Suprapubic skin (tissue), 4 donors: ENCODE measurements around the gene SPON2. TPM values are rescaled to one million over a fixed set of nuclear protein-coding genes. Genes with fewer than 3 reads are reported as not detected.
A peak's percentile ranks its signal among the peaks of the same experiment; 100 is the strongest.

Source experiments
- DNase-seq, 2 donors: peaks; one replicate each; pipeline ENCODE4 v3.0.0-alpha.2; 2019; ENCODE audit warnings: low spot score in 2 of 2
- H3K27ac ChIP-seq: fragments of 200-600 bp; sonication (generic); one replicate; pipeline ENCODE4 v1.5.1; 2019
- H3K27me3 ChIP-seq: fragments of 200-600 bp; sonication (generic); one replicate; pipeline ENCODE4 v1.5.1; 2019
- H3K36me3 ChIP-seq: fragments of 200-600 bp; sonication (generic); one replicate; pipeline ENCODE4 v1.5.1; 2019
- H3K4me1 ChIP-seq: fragments of 200-600 bp; sonication (generic); one replicate; pipeline ENCODE4 v1.5.1; 2019
- H3K4me3 ChIP-seq: fragments of 200-600 bp; sonication (generic); one replicate; pipeline ENCODE4 v1.5.1; 2019; ENCODE audit warnings: mild to moderate bottlenecking
- H3K9me3 ChIP-seq: fragments of 200-600 bp; sonication (generic); one replicate; pipeline ENCODE4 v1.5.1; 2019
- EP300 ChIP-seq: sonication (generic); formaldehyde crosslinking; IDR thresholded peaks from one replicate; pipeline ENCODE4 v1.6.1; 2017; ENCODE audit warnings: antibody characterized with exemption
- POLR2A ChIP-seq, 2 donors: fragments of 450-650 bp; IDR thresholded peaks; one replicate each; pipeline ENCODE4 v1.6.1; 2017; ENCODE audit warnings: antibody characterized with exemption in 2 of 2, mild to moderate bottlenecking in 2 of 2, moderate library complexity in 2 of 2
- POLR2AphosphoS5 ChIP-seq, 3 donors: sonication (generic); formaldehyde crosslinking; IDR thresholded peaks; one replicate each; pipeline ENCODE4 v1.6.1; 2017; ENCODE audit warnings: antibody characterized with exemption in 3 of 3
- WGBS: methylation state at CpG from one replicate; pipeline ENCODE4 v1.1.5; 2018; 5-methylcytosine and 5-hydroxymethylcytosine counted together
- total RNA-seq, 4 donors: library from RNA; depleted of rRNA; stranded (reverse); fragments of >200 nt; gene quantifications; one replicate each; pipeline ENCODE4 v1.1.0, GENCODE V29; 2016
- TF ChIP-seq, protein P1 (sequence below), 2 donors: fragments of 200-600 bp in 1 of 2; fragments of 450-650 bp in 1 of 2; sonication (generic) in 1 of 2; IDR thresholded peaks; one replicate each; pipeline ENCODE4 v1.5.1; 2016 to 2019; ENCODE audit warnings: antibody characterized with exemption in 2 of 2, mild to moderate bottlenecking in 1 of 2, moderate library complexity in 1 of 2

The SPON2 gene
- total RNA-seq, 4 donors from 2014 or later = 22.5 to 52.3 (median 31.8) TPM

DNA sequence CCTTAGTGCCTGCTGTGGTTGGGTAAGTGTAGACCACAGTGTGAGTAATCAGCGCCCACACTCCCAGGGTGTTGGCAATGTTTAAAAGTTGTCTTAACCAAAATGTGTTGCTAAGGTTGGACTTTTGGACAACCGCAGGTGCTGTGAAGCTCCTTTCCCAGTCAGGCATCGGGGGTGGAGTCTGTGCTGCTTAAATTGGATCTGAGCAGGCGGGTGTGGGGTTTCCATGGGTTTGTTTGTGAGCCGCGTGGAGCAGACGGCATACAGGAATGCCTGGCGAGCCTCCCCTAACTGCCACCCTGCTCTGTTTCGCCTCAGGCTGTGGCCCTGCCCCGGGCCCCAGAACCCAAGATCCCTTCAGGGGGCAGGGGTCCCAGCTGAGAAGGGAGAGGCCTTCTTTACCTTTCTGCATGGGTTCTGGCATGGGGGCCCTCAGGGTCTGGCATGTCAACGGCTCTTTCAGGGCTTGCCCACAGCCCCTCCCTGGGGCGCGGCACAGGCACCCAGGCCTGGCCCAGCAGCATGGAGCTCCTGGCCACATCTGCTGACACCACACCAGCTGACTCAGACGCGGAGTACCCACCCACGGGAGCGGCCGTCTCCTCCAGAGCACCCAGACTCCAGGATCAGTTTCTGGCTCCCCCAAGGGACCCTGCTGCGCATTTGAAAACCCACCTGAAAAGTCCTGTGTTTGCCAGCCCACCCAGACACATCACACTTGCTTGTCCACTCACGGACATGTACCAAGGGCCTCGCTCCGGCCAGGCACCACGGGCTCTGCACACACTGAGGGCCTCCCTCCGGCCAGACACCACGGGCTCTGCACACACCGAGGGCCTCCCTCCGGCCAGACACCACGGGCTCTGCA, 5.1 kb upstream of the SPON2 start:
- Histone ChIP-seq H3K27ac (peak overlapping the region; percentile 54), H3K4me3 (no peak overlapping the region), H3K27me3 (peaks cover 7% of the 10 kb centered on the region), H3K36me3 (no peaks in the 10 kb centered on the region), H3K9me3 (no peaks in the 10 kb centered on the region), H3K4me1 (peaks cover 41% of the 10 kb centered on the region)
- 33% methylated on average over 7 of the region's 28 CpGs for WGBS
- no peak for TF ChIP-seq EP300
- no peak for TF ChIP-seq POLR2A (IDR thresholded peaks at IDR 0.05)
- TF ChIP-seq, protein P1, sequence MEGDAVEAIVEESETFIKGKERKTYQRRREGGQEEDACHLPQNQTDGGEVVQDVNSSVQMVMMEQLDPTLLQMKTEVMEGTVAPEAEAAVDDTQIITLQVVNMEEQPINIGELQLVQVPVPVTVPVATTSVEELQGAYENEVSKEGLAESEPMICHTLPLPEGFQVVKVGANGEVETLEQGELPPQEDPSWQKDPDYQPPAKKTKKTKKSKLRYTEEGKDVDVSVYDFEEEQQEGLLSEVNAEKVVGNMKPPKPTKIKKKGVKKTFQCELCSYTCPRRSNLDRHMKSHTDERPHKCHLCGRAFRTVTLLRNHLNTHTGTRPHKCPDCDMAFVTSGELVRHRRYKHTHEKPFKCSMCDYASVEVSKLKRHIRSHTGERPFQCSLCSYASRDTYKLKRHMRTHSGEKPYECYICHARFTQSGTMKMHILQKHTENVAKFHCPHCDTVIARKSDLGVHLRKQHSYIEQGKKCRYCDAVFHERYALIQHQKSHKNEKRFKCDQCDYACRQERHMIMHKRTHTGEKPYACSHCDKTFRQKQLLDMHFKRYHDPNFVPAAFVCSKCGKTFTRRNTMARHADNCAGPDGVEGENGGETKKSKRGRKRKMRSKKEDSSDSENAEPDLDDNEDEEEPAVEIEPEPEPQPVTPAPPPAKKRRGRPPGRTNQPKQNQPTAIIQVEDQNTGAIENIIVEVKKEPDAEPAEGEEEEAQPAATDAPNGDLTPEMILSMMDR (IDR thresholded peaks at IDR 0.05) = no peak
- no peak for TF ChIP-seq POLR2AphosphoS5 (IDR thresholded peaks at IDR 0.05)
- peak in 1 of 2 donors; percentile 66 for DNase-seq

DNA sequence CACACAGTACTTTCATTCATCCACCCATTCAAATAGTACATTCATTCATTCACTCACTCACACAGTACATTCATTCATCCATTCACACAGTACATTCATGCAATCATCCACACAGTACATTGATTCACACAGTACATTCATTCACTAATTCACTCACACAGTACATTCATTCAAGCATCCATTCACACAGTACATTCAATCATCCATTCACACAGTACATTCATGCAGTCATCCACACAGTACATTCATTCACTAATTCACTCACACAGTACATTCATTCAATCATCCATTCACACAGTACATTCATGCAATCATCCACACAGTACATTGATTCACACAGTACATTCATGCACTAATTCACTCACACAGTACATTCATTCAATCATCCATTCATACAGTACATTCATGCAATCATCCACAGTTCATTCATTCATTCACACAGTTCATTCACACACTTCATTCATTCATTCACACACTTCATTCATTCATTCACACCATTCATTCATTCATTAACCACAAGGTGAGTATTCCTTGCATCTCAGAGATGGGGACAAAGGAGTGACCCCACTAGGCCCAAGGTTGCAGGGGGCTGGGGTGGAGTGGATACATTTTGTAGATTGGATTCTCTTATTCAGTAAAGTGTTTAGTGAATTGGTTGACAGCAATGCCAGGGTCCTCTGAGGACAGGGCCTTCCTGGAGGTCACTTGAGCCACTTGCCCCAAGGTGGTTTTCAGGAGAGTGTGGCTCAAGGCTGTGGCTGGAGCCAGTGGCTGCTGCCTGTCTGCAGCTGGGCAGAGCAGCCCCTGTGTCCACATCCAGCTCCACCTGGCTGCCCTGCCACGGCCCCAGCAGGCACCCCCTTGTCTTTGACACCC, 4.3 kb upstream of the SPON2 start:
- Histone ChIP-seq H3K27ac (peak overlapping the region; percentile 54), H3K9me3 (no peaks in the 10 kb centered on the region), H3K27me3 (peaks cover 16% of the 10 kb centered on the region), H3K4me3 (no peak overlapping the region), H3K36me3 (no peaks in the 10 kb centered on the region), H3K4me1 (peaks cover 49% of the 10 kb centered on the region)
- DNase-seq = no peak
- no CpG with 5 or more reads among the region's 1 CpG for WGBS
- TF ChIP-seq, protein P1 (IDR thresholded peaks at IDR 0.05) = no peak
- TF ChIP-seq EP300 (no peak), POLR2AphosphoS5 (IDR thresholded peaks at IDR 0.05) (no peak), POLR2A (IDR thresholded peaks at IDR 0.05) (no peak)

DNA sequence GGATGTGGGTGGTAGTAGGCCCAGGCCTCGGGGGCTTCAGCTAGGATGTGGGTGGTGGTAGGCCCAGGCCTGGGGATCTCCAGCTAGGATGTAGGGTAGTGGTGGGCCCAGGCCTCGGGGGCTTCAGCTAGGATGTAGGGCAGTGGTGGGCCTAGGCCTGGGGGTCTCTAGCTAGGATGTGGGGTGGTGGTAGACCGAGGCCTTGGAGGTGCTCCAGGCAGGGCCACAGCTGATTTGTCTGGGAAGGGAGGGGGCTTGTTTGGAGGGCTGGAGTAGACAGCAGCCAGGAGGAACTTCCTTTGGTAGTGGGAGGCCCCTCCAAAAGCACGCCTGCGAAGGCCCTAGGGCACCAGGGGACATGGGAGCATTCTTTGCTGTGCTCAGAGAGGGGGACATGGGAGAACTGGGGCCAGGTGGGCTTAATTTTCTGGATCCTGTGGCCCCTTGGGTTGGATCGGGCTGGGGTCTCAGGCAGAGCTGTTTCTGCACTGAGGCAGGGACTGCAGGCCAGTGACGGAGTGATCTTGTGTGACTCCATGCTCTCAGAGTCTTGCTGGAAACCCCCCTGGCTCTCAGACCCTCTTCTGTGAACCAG, 3.3 kb upstream of the SPON2 start:
- H3K4me1 ChIP-seq = peaks cover 58% of the 10 kb centered on the region
- no peak for DNase-seq
- 94% methylated on average over 5 of the region's 7 CpGs for WGBS
- no peak for TF ChIP-seq EP300
- TF ChIP-seq POLR2A (IDR thresholded peaks at IDR 0.05) = no peak
- no peak for TF ChIP-seq POLR2AphosphoS5 (IDR thresholded peaks at IDR 0.05)
- TF ChIP-seq, protein P1 (IDR thresholded peaks at IDR 0.05) = no peak
- H3K9me3 ChIP-seq = no peaks in the 10 kb centered on the region
- no peak overlapping the region for H3K4me3 ChIP-seq
- H3K27me3 ChIP-seq = peaks cover 25% of the 10 kb centered on the region
- no peaks in the 10 kb centered on the region for H3K36me3 ChIP-seq
- H3K27ac ChIP-seq = no peak overlapping the region

DNA sequence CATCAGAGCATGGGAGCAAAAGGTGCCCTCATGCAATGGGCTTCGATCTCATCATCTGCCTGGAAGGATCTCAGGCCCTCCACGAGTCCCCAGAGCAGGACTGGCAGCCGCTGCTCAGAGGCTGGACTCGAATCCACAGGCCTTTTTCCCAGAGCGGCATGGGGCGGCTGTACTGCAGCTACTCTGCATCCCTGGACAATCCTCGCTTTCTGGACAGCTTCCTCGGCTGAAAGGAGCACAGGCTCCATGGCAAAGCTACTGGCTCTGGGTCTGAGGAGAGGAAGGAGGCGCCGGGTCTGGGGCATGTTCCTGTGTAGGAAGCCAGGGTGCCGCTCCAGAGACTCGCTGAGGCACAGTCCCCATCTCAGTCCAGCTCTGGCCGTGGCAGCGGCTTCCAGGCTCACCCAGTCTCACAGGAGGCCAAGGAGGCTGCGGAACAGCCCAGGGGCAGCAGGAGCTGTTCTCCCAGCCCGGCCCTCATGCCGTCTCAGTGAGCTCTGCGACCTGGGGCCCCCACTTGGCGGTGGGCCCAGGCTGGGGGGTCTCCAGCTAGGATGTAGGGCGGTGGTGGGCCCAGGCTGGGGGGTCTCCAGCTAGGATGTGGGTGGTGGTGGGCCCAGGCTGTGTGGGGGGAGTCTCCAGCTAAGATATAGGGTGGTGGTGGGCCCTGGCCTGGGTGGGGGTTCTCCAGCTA, 2.7 kb upstream of the SPON2 start:
- Histone ChIP-seq H3K4me1 (peaks cover 60% of the 10 kb centered on the region), H3K27me3 (peaks cover 31% of the 10 kb centered on the region), H3K4me3 (no peak overlapping the region), H3K36me3 (no peaks in the 10 kb centered on the region), H3K27ac (no peak overlapping the region), H3K9me3 (no peaks in the 10 kb centered on the region)
- peak in 1 of 2 donors; percentile 62 for DNase-seq
- TF ChIP-seq EP300 (no peak), POLR2A (IDR thresholded peaks at IDR 0.05) (no peak), POLR2AphosphoS5 (IDR thresholded peaks at IDR 0.05) (no peak)
- TF ChIP-seq, protein P1 (IDR thresholded peaks at IDR 0.05) = no peak
- WGBS = 68% methylated on average over 9 of the region's 20 CpGs
